ENCODE measurements around the gene ZNF862.

Gene ZNF862

DNA sequence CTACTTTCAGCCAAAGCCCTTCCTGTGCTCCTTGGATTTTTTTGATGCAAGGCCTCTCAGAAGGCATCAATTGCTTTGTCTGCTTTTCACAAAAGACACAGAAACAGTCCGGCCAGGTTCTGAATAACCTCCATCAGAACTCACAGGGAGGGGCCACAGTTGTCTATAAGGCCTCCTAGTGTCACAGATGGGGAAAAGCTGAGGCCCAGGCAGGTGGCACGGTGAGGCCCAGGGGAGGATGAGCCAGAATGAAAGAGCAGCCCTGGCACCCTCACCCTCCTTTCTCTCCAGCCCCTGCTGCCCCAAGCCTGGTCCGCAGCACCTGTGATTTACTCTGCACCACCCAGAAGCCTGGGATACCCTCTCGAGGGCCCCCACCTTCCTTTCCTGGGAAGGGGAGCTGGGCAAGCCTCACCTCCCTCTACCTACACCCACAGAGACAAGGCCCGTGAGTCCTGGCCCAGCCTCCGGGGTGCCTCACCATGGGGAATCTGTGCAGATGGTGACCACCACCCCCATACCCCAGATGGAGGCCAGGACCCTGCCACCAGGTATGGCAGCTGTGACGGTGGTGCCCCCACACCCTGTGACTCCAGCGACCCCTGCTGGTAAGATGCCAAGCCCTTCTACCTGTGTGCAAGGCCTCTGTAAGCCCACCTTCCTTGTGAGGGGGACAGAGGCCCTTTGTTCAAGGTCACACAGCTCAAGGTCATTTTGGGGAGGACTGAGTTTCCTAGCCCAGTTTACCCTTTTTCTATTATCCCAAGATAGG lies 38.6 kb upstream of the ZNF862 start:
- no peak overlapping the region for H3K9ac ChIP-seq (ENCODE audit: low read depth, low read length)
- H3K27me3 ChIP-seq (ENCODE audit: control insufficient read depth, insufficient read depth, low read length): no peaks in the 10 kb centered on the region
- H3K4me3 ChIP-seq (ENCODE audit: low read depth, low read length): no peak overlapping the region
- H3K4me1 ChIP-seq (ENCODE audit: control insufficient read depth, insufficient read depth, low read length): no peaks in the 10 kb centered on the region
- H3K36me3 ChIP-seq (ENCODE audit: control insufficient read depth, insufficient read depth, low read length): no peaks in the 10 kb centered on the region
- no peaks in the 10 kb centered on the region for H3K9me3 ChIP-seq (ENCODE audit: control insufficient read depth, insufficient read depth, low read length)

- H3K9ac ChIP-seq (ENCODE audit: low read depth, low read length): no peak overlapping the region
- H3K36me3 ChIP-seq (ENCODE audit: control insufficient read depth, insufficient read depth, low read length): no peaks in the 10 kb centered on the region
- H3K4me1 ChIP-seq (ENCODE audit: control insufficient read depth, insufficient read depth, low read length): no peaks in the 10 kb centered on the region
- H3K4me3 ChIP-seq (ENCODE audit: low read depth, low read length): no peak overlapping the region
- H3K9me3 ChIP-seq (ENCODE audit: control insufficient read depth, insufficient read depth, low read length): no peaks in the 10 kb centered on the region
- H3K27me3 ChIP-seq (ENCODE audit: control insufficient read depth, insufficient read depth, low read length): no peaks in the 10 kb centered on the region
Observed at GRCh38 chr7:149800169-149800555, 38.0 kb upstream of the ZNF862 start.

DNA sequence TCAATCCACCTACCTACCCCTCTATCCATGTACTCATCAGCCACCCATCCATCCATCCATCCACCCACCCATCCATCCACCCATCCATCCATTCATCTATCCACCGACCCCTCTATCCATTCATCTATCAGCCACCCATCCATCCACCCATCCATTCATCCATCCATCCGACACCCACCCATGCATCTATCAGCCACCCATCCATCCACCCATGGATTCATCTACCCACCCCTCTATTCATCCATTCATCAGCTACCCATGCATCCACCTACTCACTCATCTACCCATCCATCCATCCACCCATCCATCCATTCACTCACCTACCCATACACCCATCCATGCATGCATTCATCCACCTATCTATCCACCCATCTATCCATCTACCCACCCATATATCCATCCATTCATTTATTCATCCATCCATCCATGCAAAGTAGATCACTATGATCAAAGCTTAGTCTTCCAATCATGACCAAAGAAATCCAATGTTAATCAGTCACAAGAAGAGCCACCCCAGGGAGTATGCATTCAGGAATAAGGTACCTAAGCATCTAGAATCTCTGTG lies 37.1 kb upstream of the ZNF862 start:
- H3K4me1 ChIP-seq (ENCODE audit: control insufficient read depth, insufficient read depth, low read length): no peaks in the 10 kb centered on the region
- H3K36me3 ChIP-seq (ENCODE audit: control insufficient read depth, insufficient read depth, low read length): no peaks in the 10 kb centered on the region
- no peaks in the 10 kb centered on the region for H3K9me3 ChIP-seq (ENCODE audit: control insufficient read depth, insufficient read depth, low read length)
- H3K9ac ChIP-seq (ENCODE audit: low read depth, low read length): no peak overlapping the region
- H3K27me3 ChIP-seq (ENCODE audit: control insufficient read depth, insufficient read depth, low read length): no peaks in the 10 kb centered on the region
- H3K4me3 ChIP-seq (ENCODE audit: low read depth, low read length): no peak overlapping the region

DNA sequence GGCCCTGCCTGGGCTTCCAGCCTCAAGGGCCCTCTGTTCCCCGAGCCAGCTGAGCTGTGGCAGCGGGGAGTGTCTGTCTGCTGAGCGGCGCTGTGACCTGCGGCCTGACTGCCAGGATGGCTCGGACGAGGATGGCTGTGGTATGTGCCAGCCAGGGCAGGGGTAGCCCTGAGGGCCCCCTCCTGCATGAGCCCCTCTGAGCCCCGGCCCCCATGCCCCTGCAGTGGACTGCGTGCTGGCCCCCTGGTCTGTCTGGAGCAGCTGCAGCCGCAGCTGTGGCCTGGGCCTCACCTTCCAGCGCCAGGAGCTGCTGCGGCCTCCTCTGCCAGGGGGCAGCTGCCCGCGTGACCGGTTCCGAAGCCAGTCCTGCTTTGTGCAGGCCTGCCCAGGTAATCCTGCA lies 36.4 kb upstream of the ZNF862 start:
- Histone ChIP-seq H3K9me3 (ENCODE audit: control insufficient read depth, insufficient read depth, low read length) (no peaks in the 10 kb centered on the region), H3K36me3 (ENCODE audit: control insufficient read depth, insufficient read depth, low read length) (no peaks in the 10 kb centered on the region), H3K27me3 (ENCODE audit: control insufficient read depth, insufficient read depth, low read length) (no peaks in the 10 kb centered on the region), H3K4me3 (ENCODE audit: low read depth, low read length) (no peak overlapping the region), H3K9ac (ENCODE audit: low read depth, low read length) (no peak overlapping the region), H3K4me1 (ENCODE audit: control insufficient read depth, insufficient read depth, low read length) (no peaks in the 10 kb centered on the region)

DNA sequence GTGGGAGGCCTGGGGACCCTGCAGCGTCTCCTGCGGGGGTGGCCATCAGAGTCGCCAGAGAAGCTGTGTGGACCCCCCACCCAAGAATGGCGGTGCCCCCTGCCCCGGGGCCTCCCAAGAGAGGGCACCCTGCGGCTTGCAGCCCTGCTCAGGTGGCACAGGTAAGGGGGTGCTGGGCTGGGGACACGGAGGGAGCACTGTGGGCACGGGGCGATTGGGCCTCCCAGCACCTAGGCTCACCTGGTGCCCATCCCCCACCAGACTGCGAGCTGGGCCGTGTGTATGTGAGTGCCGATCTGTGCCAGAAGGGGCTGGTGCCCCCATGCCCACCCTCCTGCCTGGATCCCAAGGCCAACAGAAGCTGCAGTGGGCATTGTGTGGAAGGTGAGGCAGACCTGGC lies 35.2 kb upstream of the ZNF862 start:
- Histone ChIP-seq H3K9ac (ENCODE audit: low read depth, low read length) (no peak overlapping the region), H3K36me3 (ENCODE audit: control insufficient read depth, insufficient read depth, low read length) (no peaks in the 10 kb centered on the region), H3K27me3 (ENCODE audit: control insufficient read depth, insufficient read depth, low read length) (no peaks in the 10 kb centered on the region), H3K9me3 (ENCODE audit: control insufficient read depth, insufficient read depth, low read length) (no peaks in the 10 kb centered on the region), H3K4me1 (ENCODE audit: control insufficient read depth, insufficient read depth, low read length) (no peaks in the 10 kb centered on the region), H3K4me3 (ENCODE audit: low read depth, low read length) (no peak overlapping the region)

GRCh38 chr7:149803551-149804074 lies 34.6 kb upstream of the ZNF862 start:
- Histone ChIP-seq H3K9ac (ENCODE audit: low read depth, low read length) (no peak overlapping the region), H3K9me3 (ENCODE audit: control insufficient read depth, insufficient read depth, low read length) (no peaks in the 10 kb centered on the region), H3K4me3 (ENCODE audit: low read depth, low read length) (no peak overlapping the region), H3K36me3 (ENCODE audit: control insufficient read depth, insufficient read depth, low read length) (no peaks in the 10 kb centered on the region), H3K4me1 (ENCODE audit: control insufficient read depth, insufficient read depth, low read length) (no peaks in the 10 kb centered on the region), H3K27me3 (ENCODE audit: control insufficient read depth, insufficient read depth, low read length) (no peaks in the 10 kb centered on the region)

- no peaks in the 10 kb centered on the region for H3K9me3 ChIP-seq (ENCODE audit: control insufficient read depth, insufficient read depth, low read length)
- no peak overlapping the region for H3K4me3 ChIP-seq (ENCODE audit: low read depth, low read length)
- H3K36me3 ChIP-seq (ENCODE audit: control insufficient read depth, insufficient read depth, low read length): no peaks in the 10 kb centered on the region
- H3K9ac ChIP-seq (ENCODE audit: low read depth, low read length): no peak overlapping the region
- H3K27me3 ChIP-seq (ENCODE audit: control insufficient read depth, insufficient read depth, low read length): no peaks in the 10 kb centered on the region
- H3K4me1 ChIP-seq (ENCODE audit: control insufficient read depth, insufficient read depth, low read length): no peaks in the 10 kb centered on the region
Observed at GRCh38 chr7:149804106-149804505, 34.1 kb upstream of the ZNF862 start.

GRCh38 chr7:149806726-149807125 lies 31.4 kb upstream of the ZNF862 start:
- H3K36me3 ChIP-seq (ENCODE audit: control insufficient read depth, insufficient read depth, low read length): no peaks in the 10 kb centered on the region
- no peaks in the 10 kb centered on the region for H3K27me3 ChIP-seq (ENCODE audit: control insufficient read depth, insufficient read depth, low read length)
- H3K4me3 ChIP-seq (ENCODE audit: low read depth, low read length): no peak overlapping the region
- H3K9ac ChIP-seq (ENCODE audit: low read depth, low read length): no peak overlapping the region
- H3K9me3 ChIP-seq (ENCODE audit: control insufficient read depth, insufficient read depth, low read length): no peaks in the 10 kb centered on the region
- no peaks in the 10 kb centered on the region for H3K4me1 ChIP-seq (ENCODE audit: control insufficient read depth, insufficient read depth, low read length)

DNA sequence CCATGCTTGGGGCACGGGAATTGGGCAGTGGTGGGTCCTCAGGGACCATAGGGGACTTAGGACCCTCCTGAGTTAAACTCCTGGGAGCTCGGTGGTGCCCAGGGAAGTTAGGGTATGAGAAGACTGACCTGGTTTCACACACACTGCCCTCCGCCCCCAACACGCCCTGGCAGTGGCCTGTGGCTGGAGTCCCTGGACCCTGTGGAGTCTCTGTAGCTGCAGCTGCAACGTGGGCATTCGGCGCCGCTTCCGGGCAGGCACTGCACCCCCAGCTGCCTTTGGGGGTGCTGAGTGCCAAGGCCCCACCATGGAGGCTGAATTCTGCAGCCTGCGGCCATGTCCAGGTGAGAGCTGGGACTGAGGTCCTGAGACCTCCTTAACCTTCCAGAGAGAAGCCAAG lies 29.9 kb upstream of the ZNF862 start:
- no peak overlapping the region for H3K4me3 ChIP-seq (ENCODE audit: low read depth, low read length)
- no peaks in the 10 kb centered on the region for H3K27me3 ChIP-seq (ENCODE audit: control insufficient read depth, insufficient read depth, low read length)
- H3K9me3 ChIP-seq (ENCODE audit: control insufficient read depth, insufficient read depth, low read length): no peaks in the 10 kb centered on the region
- H3K9ac ChIP-seq (ENCODE audit: low read depth, low read length): no peak overlapping the region
- no peaks in the 10 kb centered on the region for H3K36me3 ChIP-seq (ENCODE audit: control insufficient read depth, insufficient read depth, low read length)
- peaks cover under 1% of the 10 kb centered on the region for H3K4me1 ChIP-seq (ENCODE audit: control insufficient read depth, insufficient read depth, low read length)

GRCh38 chr7:149809215-149809614 lies 29.0 kb upstream of the ZNF862 start:
- H3K9me3 ChIP-seq (ENCODE audit: control insufficient read depth, insufficient read depth, low read length): no peaks in the 10 kb centered on the region
- no peak overlapping the region for H3K4me3 ChIP-seq (ENCODE audit: low read depth, low read length)
- no peaks in the 10 kb centered on the region for H3K36me3 ChIP-seq (ENCODE audit: control insufficient read depth, insufficient read depth, low read length)
- no peaks in the 10 kb centered on the region for H3K27me3 ChIP-seq (ENCODE audit: control insufficient read depth, insufficient read depth, low read length)
- no peak overlapping the region for H3K9ac ChIP-seq (ENCODE audit: low read depth, low read length)
- peaks cover 2% of the 10 kb centered on the region for H3K4me1 ChIP-seq (ENCODE audit: control insufficient read depth, insufficient read depth, low read length)

- Histone ChIP-seq H3K9ac (ENCODE audit: low read depth, low read length) (no peak overlapping the region), H3K27me3 (ENCODE audit: control insufficient read depth, insufficient read depth, low read length) (no peaks in the 10 kb centered on the region), H3K36me3 (ENCODE audit: control insufficient read depth, insufficient read depth, low read length) (no peaks in the 10 kb centered on the region), H3K4me1 (ENCODE audit: control insufficient read depth, insufficient read depth, low read length) (peaks cover 2% of the 10 kb centered on the region), H3K4me3 (ENCODE audit: low read depth, low read length) (no peak overlapping the region), H3K9me3 (ENCODE audit: control insufficient read depth, insufficient read depth, low read length) (no peaks in the 10 kb centered on the region)
Observed at GRCh38 chr7:149811221-149811620, 27.0 kb upstream of the ZNF862 start.

GRCh38 chr7:149811831-149812490 lies 26.2 kb upstream of the ZNF862 start:
- Histone ChIP-seq H3K9ac (ENCODE audit: low read depth, low read length) (no peak overlapping the region), H3K27me3 (ENCODE audit: control insufficient read depth, insufficient read depth, low read length) (no peaks in the 10 kb centered on the region), H3K9me3 (ENCODE audit: control insufficient read depth, insufficient read depth, low read length) (no peaks in the 10 kb centered on the region), H3K4me3 (ENCODE audit: low read depth, low read length) (no peak overlapping the region), H3K4me1 (ENCODE audit: control insufficient read depth, insufficient read depth, low read length) (peaks cover 2% of the 10 kb centered on the region), H3K36me3 (ENCODE audit: control insufficient read depth, insufficient read depth, low read length) (no peaks in the 10 kb centered on the region)

Data from iPS-15b (cell line).